Activated CD8-positive, alpha-beta T cell treated with anti-CD3 and anti-CD28 coated beads for 36 hours (primary cell): ENCODE measurements around the gene PLXNA3. TPM values are rescaled to one million over a fixed set of nuclear protein-coding genes. Genes with fewer than 3 reads are reported as not detected.
A peak's percentile ranks its signal among the peaks of the same experiment; 100 is the strongest.

Experiments used
- ATAC-seq: fragments of 200-7000 bp; cut with Tn5 transposase; one replicate; pipeline ENCODE4 v1.10.0; 2021; ENCODE audit warnings: mild to moderate bottlenecking, moderate library complexity
- CTCF ChIA-PET: fragments of 350-600 bp; sonication (Branson Sonifier 250); formaldehyde crosslinking; loops from one replicate; lab custom pipeline; 2021; ENCODE audit warnings: antibody characterized with exemption; lab: Charles Lee
- POLR2A ChIA-PET: fragments of 350-600 bp; sonication (Branson Sonifier 250); formaldehyde crosslinking; loops from one replicate; lab custom pipeline; 2021; ENCODE audit warnings: antibody characterized with exemption; lab: Charles Lee
- DNase-seq: peaks from one replicate; pipeline ENCODE4 v3.0.0-alpha.2; 2020
- H3K27ac Mint-ChIP-seq: one replicate; pipeline ENCODE4 v1.8.0; 2021; ENCODE audit warnings: mild to moderate bottlenecking, mixed read lengths
- H3K27me3 Mint-ChIP-seq: one replicate; pipeline ENCODE4 v1.8.0; 2021; ENCODE audit warnings: mixed read lengths
- H3K36me3 Mint-ChIP-seq: one replicate; pipeline ENCODE4 v1.8.0; 2021; ENCODE audit warnings: low read depth, mixed read lengths
- H3K4me1 Mint-ChIP-seq: one replicate; pipeline ENCODE4 v1.8.0; 2021; ENCODE audit warnings: low read depth, mixed read lengths
- H3K4me3 Mint-ChIP-seq: one replicate; pipeline ENCODE4 v1.8.0; 2021; ENCODE audit warnings: mild to moderate bottlenecking, moderate library complexity, mixed read lengths
- H3K9me3 Mint-ChIP-seq: one replicate; pipeline ENCODE4 v1.8.0; 2021; ENCODE audit warnings: mixed read lengths
- CTCF ChIP-seq: fragments of 200-600 bp; IDR thresholded peaks from one replicate; pipeline ENCODE4 v1.8.0; 2022; ENCODE audit warnings: antibody characterized with exemption, mild to moderate bottlenecking
- intact Hi-C: fragments of 100-400 bp; cut with micrococcal nuclease; formaldehyde crosslinking; loops from one replicate; pipeline ENCODE4 v1.10.0; 2022
- total RNA-seq, 2 experiments: library from RNA; stranded (reverse); gene quantifications; one replicate each; pipeline ENCODE4 v1.2.3, GENCODE V29; 2021

The PLXNA3 gene
- total RNA-seq, 2 experiments from 2014 or later = 36.5 to 40.5 TPM

DNA sequence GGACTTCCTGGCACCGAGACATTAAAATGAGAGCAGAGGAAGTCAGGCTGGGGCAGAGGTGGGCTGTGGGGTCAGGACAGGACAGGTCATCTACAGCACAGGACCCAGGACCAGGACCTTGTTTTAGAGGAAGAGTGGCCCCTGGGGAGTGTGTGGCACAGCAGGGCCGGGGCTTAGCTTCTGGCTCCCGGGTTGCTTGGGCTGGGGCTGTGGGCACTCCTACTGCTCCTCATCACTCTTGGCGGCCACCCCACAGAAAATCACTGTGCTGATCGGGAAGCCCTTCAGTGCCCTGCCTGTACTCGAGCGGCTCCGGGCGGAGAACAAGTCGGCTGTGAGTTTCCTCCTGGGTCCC is 37.7 kb upstream of the PLXNA3 start:
- H3K9me3 Mint-ChIP-seq = no peaks in the 10 kb centered on the region
- CTCF ChIA-PET = no interaction called here
- H3K27ac Mint-ChIP-seq = no peak overlapping the region
- peaks cover 2% of the 10 kb centered on the region for H3K36me3 Mint-ChIP-seq
- TF ChIP-seq CTCF = no peak
- H3K4me3 Mint-ChIP-seq = no peak overlapping the region
- no peak for DNase-seq
- intact Hi-C loops = no loop called here
- H3K27me3 Mint-ChIP-seq = no peaks in the 10 kb centered on the region
- POLR2A ChIA-PET = interaction anchor here (1.6 kb wide), 1 partner anchor 9 kb away, joined by 8 read pairs; the partner anchor contains the start of gene TAFAZZIN
- H3K4me1 Mint-ChIP-seq = peaks cover 6% of the 10 kb centered on the region
- no peak for ATAC-seq

GRCh38 chrX:154426916-154427770 is 30.9 kb upstream of the PLXNA3 start:
- no peak overlapping the region for H3K27ac Mint-ChIP-seq
- H3K27me3 Mint-ChIP-seq = no peaks in the 10 kb centered on the region
- no peak for DNase-seq
- peak overlapping the region; percentile 75 for H3K4me3 Mint-ChIP-seq
- TF ChIP-seq CTCF = no peak
- no peaks in the 10 kb centered on the region for H3K9me3 Mint-ChIP-seq
- H3K4me1 Mint-ChIP-seq = peaks cover 19% of the 10 kb centered on the region
- peaks cover 2% of the 10 kb centered on the region for H3K36me3 Mint-ChIP-seq
- CTCF ChIA-PET = no interaction called here
- POLR2A ChIA-PET = interaction anchor here (0.8 to 2.2 kb wide), 2 partner anchors 28 to 29 kb away, joined by 3 to 11 read pairs; partner anchors contain the start of gene RPL10
- no peak for ATAC-seq
- intact Hi-C loops = no loop called here

DNA sequence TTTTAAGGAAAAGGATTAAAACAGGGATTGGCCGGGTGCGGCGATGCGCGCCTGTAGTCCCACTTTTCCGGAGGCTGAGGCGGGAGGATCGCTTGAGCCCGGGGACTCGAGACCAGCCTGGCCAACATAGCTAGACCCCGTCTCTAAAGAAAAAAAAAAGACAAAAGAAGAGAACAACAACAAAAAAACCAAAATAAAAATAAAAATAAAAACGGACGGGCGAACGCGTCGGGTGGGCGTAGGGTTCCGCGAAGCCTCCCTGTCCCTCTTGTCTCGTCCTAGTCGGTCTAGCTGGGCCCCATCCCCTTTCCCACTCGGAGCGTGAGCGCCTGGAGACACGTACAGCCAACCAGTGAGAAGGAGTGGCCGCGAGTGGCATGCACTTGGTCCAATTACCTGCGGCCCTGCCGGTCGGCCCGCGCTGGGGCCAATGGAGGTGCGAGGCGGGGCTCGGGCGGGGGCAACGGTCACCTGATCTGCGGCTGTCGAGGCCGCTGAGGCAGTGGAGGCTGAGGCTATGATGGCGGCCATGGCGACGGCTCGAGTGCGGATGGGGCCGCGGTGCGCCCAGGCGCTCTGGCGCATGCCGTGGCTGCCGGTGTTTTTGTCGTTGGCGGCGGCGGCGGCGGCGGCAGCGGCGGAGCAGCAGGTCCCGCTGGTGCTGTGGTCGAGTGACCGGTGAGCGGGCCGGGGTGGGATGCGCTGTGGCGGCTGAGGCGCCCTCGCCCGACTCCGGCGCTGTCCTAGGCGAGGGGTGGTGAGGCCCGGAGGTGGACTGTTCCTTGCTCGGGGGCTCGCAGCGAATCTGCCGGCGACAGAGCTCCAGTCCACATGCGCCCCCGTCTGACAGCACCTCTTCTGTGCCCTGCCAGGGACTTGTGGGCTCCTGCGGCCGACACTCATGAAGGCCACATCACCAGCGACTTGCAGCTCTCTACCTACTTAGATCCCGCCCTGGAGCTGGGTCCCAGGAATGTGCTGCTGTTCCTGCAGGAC is 29.6 kb upstream of the PLXNA3 start, which contains the start of gene ATP6AP1:
ATP6AP1 (plus strand) TSS at position 502 of the 996 bp plus-strand sequence; CDS start at position 518, 16 bp downstream.
- POLR2A ChIA-PET = interaction anchor here (0.7 to 2.2 kb wide), 4 partner anchors 30 to 114 kb away, joined by 3 to 11 read pairs (median 4); partner anchors contain the start of genes RPL10 and SLC10A3
- peak; percentile 92 for DNase-seq
- Mint-ChIP-seq H3K36me3 (peaks cover 4% of the 10 kb centered on the region), H3K27ac (peak within 1 kb of the TSS; percentile 69), H3K4me1 (peaks cover 19% of the 10 kb centered on the region), H3K27me3 (no peaks in the 10 kb centered on the region), H3K4me3 (peak within 1 kb of the TSS; percentile 75), H3K9me3 (no peaks in the 10 kb centered on the region)
- intact Hi-C loops = no loop called here
- CTCF ChIA-PET = no interaction called here
- no peak for TF ChIP-seq CTCF
- peak; percentile 99 for ATAC-seq

GRCh38 chrX:154429711-154430110 is 28.4 kb upstream of the PLXNA3 start:
- ATAC-seq (no peak), DNase-seq (peak; percentile 31)
- H3K27me3 Mint-ChIP-seq = no peaks in the 10 kb centered on the region
- no peaks in the 10 kb centered on the region for H3K9me3 Mint-ChIP-seq
- POLR2A ChIA-PET = interaction anchor here (0.7 to 2.2 kb wide), 4 partner anchors 29 to 60 kb away, joined by 3 to 11 read pairs (median 4); partner anchors contain the start of genes RPL10 and SLC10A3
- H3K27ac Mint-ChIP-seq = peak overlapping the region; percentile 57
- CTCF ChIA-PET = no interaction called here
- no peak for TF ChIP-seq CTCF
- H3K4me3 Mint-ChIP-seq = peak overlapping the region; percentile 75
- H3K36me3 Mint-ChIP-seq = peaks cover 4% of the 10 kb centered on the region
- peaks cover 19% of the 10 kb centered on the region for H3K4me1 Mint-ChIP-seq
- intact Hi-C loops = no loop called here
